A673 (cell line): ENCODE data around the gene SPHK1. TPM values are rescaled to one million over a fixed set of nuclear protein-coding genes. Genes with fewer than 3 reads are reported as not detected.

Experiments used
- BruUV-seq: library from RNA; stranded (reverse); fragments of 400-500 nt; replicated peaks from 2 replicates; lab custom pipeline; 2021; lab: Mats Ljungman, UMichigan
- CTCF ChIA-PET: fragments of 300-600 bp; sonication (Branson Sonifier 250); formaldehyde crosslinking; loops from one replicate; lab custom pipeline; 2022; ENCODE audit warnings: antibody characterized with exemption; lab: Charles Lee
- POLR2A ChIA-PET: fragments of 300-600 bp; sonication (Branson Sonifier 250); formaldehyde crosslinking; loops from one replicate; lab custom pipeline; 2022; ENCODE audit warnings: antibody characterized with exemption; ENCODE audit not compliant: low non-redundant PET; lab: Charles Lee
- DNase-seq: peaks from one replicate; pipeline ENCODE4 v3.0.0-alpha.2; 2015; ENCODE audit warnings: low spot score
- H3K27ac ChIP-seq: fragments of 200-600 bp; sonication (generic); 2 replicates; pipeline ENCODE4 v1.5.1; 2016; ENCODE audit warnings: mixed run types, low read depth, mild to moderate bottlenecking, mixed read lengths, antibody characterized with exemption, low read length; ENCODE audit not compliant: poor library complexity, severe bottlenecking
- H3K27me3 ChIP-seq: fragments of 200-600 bp; sonication (generic); replicated peaks from 2 replicates; pipeline ENCODE4 v1.6.1; 2017; ENCODE audit warnings: mixed run types, low read depth, mild to moderate bottlenecking, mixed read lengths, antibody characterized with exemption, low read length; ENCODE audit not compliant: insufficient read depth, poor library complexity
- H3K36me3 ChIP-seq: fragments of 200-600 bp; sonication (generic); 2 replicates; pipeline ENCODE4 v1.6.1; 2016; ENCODE audit warnings: mixed run types, mild to moderate bottlenecking, mixed read lengths, antibody characterized with exemption, low read length; ENCODE audit not compliant: insufficient read depth, poor library complexity, severe bottlenecking
- H3K4me1 ChIP-seq: fragments of 200-600 bp; sonication (generic); 2 replicates; pipeline ENCODE4 v1.6.1; 2017; ENCODE audit warnings: mixed run types, mild to moderate bottlenecking, mixed read lengths, antibody characterized with exemption, low read length; ENCODE audit not compliant: insufficient read depth, poor library complexity, severe bottlenecking
- H3K4me3 ChIP-seq: fragments of 200-600 bp; sonication (generic); 2 replicates; pipeline ENCODE4 v1.5.1; 2016; ENCODE audit warnings: low read depth, mixed run types, mild to moderate bottlenecking, mixed read lengths, low read length; ENCODE audit not compliant: poor library complexity, severe bottlenecking
- H3K9me3 ChIP-seq: fragments of 200-600 bp; sonication (generic); 2 replicates; pipeline ENCODE4 v1.6.1; 2016; ENCODE audit warnings: mixed run types, low read depth, mild to moderate bottlenecking, mixed read lengths, antibody characterized with exemption, low read length; ENCODE audit not compliant: poor library complexity, severe bottlenecking
- CTCF ChIP-seq: fragments of 300-800, 200-600 bp; sonication (generic); conservative IDR thresholded peaks from 2 replicates; pipeline ENCODE4 v1.5.1; 2017; ENCODE audit warnings: low read depth, mild to moderate bottlenecking, antibody characterized with exemption, low read length, moderate library complexity, mixed read lengths
- EZH2 ChIP-seq: fragments of 200-600 bp; sonication (generic); IDR thresholded peaks from 2 replicates; pipeline ENCODE4 v1.6.1; 2017; ENCODE audit warnings: borderline replicate concordance, low read depth, mild to moderate bottlenecking, mixed read lengths, antibody characterized with exemption, low read length; ENCODE audit not compliant: poor library complexity, severe bottlenecking
- intact Hi-C: fragments of 100-400 bp; cut with micrococcal nuclease; formaldehyde crosslinking; loops from one replicate; pipeline ENCODE4 v1.10.0; 2022; ENCODE audit not compliant: unreplicated experiment
- total RNA-seq: library from RNA; stranded (reverse); gene quantifications from 2 replicates; pipeline ENCODE4 v1.2.3, GENCODE V29; 2021

Gene SPHK1
- total RNA-seq, 1 experiment from 2014 or later = 0.54 TPM

GRCh38 chr17:76422406-76422805 is 38.0 kb downstream of the SPHK1 start:
- ChIA-PET CTCF (no interaction called here), POLR2A (no interaction called here)
- Histone ChIP-seq H3K27ac (no peak overlapping the region), H3K9me3 (no peaks in the 10 kb centered on the region), H3K36me3 (no peaks in the 10 kb centered on the region), H3K4me1 (peaks cover 14% of the 10 kb centered on the region), H3K27me3 (no peaks in the 10 kb centered on the region), H3K4me3 (no peak overlapping the region)
- intact Hi-C loops = no loop called here
- TF ChIP-seq CTCF (no peak), EZH2 (no peak)
- no TSS peak for BruUV-seq
- no peak for DNase-seq

- ChIA-PET CTCF (no interaction called here), POLR2A (no interaction called here)
- peaks cover 16% of the 10 kb centered on the region for H3K4me1 ChIP-seq
- no peaks in the 10 kb centered on the region for H3K36me3 ChIP-seq
- no peaks in the 10 kb centered on the region for H3K9me3 ChIP-seq
- H3K4me3 ChIP-seq = no peak overlapping the region
- intact Hi-C loops = no loop called here
- BruUV-seq = no TSS peak
- DNase-seq = no peak
- no peak overlapping the region for H3K27ac ChIP-seq
- no peaks in the 10 kb centered on the region for H3K27me3 ChIP-seq
- TF ChIP-seq EZH2 = no peak
- no peak for TF ChIP-seq CTCF
These were observed 38.5 kb downstream of the SPHK1 start for GRCh38 chr17:76422860-76423259.

- Histone ChIP-seq H3K4me3 (no peak overlapping the region), H3K9me3 (no peaks in the 10 kb centered on the region), H3K36me3 (no peaks in the 10 kb centered on the region), H3K4me1 (peaks cover 7% of the 10 kb centered on the region), H3K27me3 (no peaks in the 10 kb centered on the region), H3K27ac (no peak overlapping the region)
- no peak for TF ChIP-seq EZH2
- no peak for TF ChIP-seq CTCF
- DNase-seq = no peak
- intact Hi-C loops = no loop called here
- ChIA-PET POLR2A (interaction anchor here (0.5 kb wide), 1 partner anchor 23 kb away, joined by 5 read pairs; no protein-coding TSS in a partner anchor), CTCF (no interaction called here)
- BruUV-seq = no TSS peak
These were observed 42.4 kb downstream of the SPHK1 start for GRCh38 chr17:76426853-76427252.
